Activated T-cell treated with anti-CD3 and anti-CD28 coated beads for 1 hour (primary cell): ENCODE measurements around the gene GRWD1.

ENCODE experiments used
- DNase-seq: peaks from one replicate; pipeline ENCODE4 v3.0.0-alpha.2; 2020; ENCODE audit warnings: low read depth

GRWD1 gene

DNA sequence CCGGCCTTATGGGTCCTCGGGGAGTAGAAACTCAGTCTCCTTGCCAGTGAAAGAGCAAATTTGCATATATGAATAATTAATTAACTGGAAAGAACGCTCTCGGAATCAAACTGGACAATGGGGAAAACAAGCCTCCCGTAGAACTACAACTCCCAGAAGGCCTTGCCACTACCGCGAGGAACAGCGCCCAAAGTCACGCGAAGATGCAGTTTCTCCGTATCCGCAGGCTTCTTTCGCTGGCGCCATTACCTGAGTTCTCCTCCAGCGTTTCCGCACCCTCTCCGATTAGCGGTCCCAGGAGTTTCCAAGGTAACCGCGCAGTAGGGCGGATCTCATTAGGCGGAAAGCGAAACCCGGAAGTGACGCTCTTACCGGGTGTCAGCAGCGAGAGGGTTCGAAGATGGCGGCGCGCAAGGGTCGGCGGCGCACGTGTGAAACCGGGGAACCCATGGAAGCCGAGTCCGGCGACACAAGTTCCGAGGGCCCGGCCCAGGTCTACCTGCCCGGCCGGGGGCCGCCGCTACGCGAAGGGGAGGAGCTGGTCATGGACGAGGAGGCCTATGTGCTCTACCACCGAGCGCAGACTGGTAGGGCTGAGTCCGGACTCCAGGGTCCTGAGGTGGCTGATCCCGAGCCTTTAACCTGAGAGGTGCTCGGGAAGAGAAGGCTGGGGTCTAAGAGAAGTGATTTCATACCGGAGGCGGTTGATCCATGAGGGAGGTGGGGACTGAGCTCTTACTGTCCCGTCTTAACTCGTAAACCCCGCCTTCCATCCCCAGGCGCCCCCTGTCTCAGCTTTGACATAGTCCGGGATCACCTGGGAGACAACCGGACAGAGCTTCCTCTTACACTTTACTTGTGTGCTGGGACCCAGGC is at the start of gene GRWD1:
TSS of gene GRWD1 (plus strand) at position 378 of the 876 bp plus-strand sequence. CDS start at position 401, 23 bp downstream.
- DNase-seq, result peak; percentile 84

DNA sequence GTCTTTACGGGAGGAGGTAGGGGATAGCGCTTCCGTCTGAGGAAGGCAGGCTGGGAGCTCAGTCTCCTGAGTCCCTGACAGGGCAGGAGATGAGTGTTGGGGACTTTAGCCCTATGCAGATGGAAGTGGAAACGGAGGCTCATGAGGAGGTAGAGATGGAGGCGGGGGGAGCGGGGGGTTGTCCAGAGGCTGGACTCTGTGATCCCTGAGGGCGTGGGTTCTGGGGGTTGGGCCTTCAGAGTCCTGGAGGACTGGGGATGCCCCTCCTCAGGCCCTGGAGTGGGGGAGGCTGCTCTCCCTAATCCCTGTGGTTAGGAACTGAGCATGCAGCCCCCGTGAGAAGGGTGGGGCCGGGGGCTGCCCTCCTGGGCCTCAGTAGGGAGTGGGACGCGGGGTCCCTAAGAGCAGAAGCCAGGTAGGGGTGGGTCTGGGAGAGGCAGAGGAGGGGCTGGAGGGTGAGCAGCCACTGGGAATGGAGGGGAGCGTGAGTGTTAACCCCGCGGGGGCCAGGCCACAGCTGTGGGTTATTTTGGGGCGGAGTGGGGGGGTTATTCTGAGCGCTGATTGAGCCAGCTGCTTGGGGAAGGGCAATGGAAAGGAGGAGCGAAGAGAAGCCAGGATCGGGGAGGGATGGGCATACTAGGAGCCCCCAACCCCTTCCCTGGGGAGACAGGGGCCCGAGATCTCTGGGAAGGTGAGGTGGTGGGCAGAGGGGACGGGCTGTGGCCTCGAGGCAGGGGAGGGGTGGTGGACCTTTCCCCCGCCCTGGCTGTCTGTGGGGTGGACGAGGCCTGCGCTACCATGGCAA is 49.6 kb upstream of the GRWD1 start:
- DNase-seq, result no peak

DNA sequence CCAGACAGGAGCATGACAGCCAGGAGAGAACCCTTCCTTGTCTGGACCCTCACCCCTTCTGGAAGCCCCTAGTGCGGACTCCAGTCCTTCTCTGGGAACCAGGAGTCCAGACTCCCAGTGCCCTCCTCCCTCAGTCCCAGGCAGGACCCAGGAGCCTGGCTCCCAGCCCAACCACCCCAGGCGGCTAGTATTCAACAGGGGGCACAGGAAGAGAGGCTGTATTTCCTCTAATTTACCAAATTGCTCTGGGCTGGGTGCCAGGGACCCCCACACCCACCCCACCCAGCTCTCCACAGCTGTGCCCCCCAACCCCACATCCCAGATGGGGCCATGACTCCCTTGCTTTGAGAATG is 49.0 kb upstream of the GRWD1 start:
- DNase-seq, result no peak

DNA sequence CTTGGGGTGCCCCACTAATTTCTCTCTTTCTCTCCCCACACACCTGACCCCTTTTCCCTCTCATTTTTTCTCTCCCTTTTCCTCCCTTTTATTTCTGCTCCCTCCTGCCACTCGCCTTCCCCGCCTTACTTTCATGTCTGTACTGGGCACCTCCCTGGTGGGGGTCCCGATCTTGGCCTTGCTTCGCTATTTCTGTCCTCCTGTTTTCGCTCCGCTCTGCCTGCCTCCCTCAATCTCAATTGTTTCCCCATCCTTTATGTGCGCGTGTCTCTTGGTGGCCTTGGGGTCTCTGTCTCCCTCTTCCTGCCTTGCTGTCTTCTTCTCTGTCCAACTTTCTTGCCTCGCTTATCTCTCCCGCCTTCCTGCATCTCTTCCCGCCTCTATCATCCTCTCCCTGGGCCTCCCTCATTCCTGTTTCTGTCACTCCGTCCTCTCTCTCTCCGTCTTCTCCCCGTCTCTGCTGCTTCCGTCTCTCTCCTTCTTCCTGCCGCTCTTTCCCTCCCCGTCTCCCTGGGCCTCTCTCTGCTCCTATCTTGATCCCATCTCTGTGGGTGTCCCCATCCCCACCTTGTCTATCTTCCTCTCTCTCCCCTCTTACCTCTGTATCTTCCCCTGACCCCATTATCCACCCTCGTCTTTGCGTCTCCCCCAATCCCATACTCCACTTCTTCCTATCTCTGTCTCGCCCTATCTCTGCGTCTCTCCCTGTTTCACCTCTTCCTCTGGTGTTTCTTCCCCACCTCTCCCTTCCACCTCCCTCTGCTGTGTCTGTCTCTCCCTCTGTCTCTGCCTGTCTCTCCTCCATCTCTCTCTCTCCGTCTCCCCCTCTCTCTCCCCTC is 48.3 kb upstream of the GRWD1 start:
- DNase-seq, result no peak

DNA sequence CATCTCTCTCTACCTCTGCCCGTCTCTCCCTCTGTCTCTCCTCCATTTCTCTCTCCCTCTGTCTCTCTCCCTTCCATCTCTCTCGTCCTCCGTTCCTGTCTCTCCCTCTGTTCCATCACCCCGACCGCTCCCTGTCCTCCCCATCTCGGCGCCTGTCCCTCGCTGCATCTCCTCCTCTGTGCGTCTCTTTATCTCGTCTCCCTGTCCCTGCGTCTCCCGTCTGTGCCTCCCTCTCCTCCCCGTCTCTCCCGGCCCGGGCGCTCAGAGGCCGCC is 47.7 kb upstream of the GRWD1 start:
- DNase-seq, result no peak

DNA sequence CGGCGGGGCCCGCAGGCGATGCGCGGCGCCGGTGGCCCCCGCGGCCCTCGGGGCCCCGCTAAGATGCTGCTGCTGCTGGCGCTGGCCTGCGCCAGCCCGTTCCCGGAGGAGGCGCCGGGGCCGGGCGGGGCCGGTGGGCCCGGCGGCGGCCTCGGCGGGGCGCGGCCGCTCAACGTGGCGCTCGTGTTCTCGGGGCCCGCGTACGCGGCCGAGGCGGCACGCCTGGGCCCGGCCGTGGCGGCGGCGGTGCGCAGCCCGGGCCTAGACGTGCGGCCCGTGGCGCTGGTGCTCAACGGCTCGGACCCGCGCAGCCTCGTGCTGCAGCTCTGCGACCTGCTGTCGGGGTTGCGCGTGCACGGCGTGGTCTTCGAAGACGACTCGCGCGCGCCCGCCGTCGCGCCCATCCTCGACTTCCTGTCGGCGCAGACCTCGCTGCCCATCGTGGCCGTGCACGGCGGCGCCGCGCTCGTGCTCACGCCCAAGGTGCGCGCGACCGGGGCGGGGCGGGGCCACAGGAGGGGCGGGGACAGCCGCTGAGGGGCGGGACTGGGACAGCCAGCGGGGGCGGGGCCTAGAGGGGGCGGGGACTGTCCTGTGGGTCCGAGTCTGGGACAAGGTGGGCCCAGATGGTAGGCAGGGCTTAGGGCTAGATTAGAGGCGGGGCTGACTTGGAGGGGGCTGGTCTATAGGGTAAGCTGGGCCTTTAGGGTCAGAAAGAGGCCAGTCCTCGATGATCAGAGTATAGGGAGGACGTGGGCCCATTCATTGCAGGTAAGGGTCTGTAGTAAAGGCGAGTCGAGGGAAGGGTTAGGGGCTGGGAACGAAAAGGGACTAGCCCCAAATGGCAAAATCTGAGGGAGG is 47.2 kb upstream of the GRWD1 start:
- peak; percentile 73 for DNase-seq

DNA sequence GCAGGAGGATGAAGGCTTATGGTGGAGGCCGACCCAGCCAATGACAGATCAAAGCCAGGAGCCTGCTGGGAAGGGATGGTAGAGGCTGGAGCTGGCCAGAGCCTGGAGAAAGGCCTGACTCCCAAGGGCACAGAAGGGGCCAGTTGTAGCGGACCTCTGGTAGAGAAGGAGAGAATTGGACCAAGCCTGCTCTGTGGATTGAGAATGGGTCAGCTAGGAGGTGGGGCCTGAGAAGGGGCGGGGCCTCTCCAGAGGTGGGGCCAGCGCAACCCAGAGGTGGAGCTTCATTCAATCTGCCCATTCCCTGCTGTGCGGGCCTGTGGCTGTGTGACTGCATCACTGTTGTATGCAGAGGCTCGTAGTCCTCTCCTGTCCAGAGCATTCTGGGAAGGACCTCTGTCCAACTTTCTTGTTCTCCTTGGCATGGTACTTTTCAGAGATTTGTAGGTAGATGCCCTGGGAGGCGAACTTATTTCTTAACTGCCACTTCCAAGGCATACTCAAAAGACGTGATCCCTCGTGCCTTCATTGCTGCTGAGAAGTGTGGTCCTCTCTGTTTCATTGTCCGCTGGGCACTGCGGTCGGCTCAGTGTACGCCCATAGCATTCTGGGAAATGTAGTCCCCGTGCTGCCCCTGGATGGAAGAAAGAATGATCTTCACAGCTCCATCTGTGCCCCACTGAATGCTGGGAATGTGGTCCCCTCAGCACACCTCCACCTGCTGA is 45.6 kb upstream of the GRWD1 start:
- no peak for DNase-seq

DNA sequence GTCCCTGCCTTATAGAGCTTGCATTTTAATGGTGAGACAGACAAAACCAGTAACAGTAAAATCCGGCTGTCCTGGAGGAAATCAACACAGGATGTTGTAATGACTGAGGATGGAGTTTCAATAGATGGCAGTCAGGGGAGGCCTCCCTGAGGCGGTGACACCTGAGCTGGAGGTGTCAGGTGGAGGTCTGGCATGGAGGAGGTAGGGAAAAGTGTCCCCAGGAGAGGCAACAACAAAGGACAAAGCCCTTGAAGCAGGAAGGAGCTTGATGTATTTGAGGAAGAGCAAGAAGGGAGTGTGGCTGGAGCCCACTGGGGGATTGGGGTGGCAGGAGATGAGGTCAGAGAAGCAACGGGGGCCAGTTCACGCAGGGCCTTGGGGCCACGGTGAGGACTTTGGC is 44.5 kb upstream of the GRWD1 start:
- DNase-seq, result no peak

DNA sequence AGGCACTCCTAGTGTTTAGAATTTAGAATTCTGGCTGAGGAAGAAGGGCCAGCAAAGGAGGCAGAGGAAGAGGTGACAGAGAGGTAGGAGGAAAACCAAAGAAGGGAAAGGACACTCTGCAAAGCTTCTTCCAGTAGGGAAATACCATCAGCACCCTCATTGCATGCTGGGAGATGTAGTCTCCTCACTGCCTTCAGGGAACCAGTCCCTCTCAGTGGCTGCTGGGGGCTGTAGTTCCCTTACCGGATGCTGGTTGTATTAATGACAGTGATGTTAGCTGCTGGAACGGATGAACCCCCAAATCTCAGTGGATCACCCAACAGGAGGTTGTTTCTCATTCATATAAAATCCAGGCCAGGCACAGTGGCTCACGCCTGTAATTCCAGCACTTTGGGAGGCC is 42.2 kb upstream of the GRWD1 start:
- no peak for DNase-seq

DNA sequence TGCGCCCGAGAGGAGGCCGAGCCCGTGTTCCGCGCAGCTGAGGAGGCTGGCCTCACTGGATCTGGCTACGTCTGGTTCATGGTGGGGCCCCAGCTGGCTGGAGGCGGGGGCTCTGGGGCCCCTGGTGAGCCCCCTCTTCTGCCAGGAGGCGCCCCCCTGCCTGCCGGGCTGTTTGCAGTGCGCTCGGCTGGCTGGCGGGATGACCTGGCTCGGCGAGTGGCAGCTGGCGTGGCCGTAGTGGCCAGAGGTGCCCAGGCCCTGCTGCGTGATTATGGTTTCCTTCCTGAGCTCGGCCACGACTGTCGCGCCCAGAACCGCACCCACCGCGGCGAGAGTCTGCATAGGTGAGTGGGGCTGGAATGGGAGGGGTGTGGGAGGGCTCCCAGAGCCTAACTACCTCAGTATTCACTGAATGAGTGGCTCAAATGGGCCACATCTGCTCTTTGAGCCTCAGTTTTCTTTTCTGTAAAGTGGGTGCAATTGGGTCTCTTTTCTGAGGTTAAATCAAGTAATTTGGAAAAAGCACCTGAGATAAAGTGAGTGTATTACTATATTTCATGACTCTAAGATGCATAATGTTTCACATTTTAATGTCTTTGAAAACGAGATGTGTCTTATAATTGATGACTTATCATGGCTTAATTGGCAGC is 40.6 kb upstream of the GRWD1 start:
- no peak for DNase-seq

DNA sequence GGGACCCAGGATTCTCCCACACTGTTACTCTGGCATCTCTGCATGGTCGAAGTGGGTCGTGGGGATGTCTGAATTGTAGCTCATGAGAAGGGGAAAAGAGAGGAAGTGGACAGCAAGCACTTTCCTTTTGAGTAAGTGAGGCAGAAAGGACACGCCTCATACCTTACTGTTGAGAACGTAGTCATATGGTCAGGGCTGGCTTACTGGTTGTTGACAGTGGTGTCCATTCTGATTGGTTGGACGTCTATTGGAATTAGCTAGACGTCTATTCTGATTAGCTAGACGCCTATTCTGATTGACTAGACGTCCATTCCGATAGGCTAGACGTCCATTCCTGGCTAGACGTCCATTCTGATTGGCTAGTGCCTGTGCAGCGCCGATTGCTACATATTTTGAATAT is 39.9 kb upstream of the GRWD1 start:
- no peak for DNase-seq

DNA sequence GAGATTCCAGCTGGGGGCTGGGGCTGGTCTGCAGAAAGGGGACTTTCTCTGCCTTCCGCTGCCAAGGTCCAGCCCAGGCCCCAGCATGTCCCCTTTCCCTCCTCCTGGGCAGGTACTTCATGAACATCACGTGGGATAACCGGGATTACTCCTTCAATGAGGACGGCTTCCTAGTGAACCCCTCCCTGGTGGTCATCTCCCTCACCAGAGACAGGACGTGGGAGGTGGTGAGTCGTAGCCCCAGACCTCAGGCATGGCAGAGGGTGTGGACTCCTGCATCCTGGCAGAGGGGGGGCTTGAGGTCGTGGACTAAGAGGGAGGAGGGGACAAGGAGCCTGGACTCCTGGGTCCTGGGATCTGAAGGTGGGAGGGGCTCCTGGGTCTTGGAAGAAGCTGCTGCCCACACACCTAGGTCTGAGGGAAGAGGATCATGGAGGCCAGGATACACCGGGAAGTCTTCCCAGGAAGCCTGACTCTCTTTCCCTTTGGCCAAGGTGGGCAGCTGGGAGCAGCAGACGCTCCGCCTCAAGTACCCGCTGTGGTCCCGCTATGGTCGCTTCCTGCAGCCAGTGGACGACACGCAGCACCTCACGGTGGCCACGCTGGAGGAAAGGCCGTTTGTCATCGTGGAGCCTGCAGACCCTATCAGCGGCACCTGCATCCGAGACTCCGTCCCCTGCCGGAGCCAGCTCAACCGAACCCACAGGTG is 31.8 kb upstream of the GRWD1 start:
- no peak for DNase-seq

DNA sequence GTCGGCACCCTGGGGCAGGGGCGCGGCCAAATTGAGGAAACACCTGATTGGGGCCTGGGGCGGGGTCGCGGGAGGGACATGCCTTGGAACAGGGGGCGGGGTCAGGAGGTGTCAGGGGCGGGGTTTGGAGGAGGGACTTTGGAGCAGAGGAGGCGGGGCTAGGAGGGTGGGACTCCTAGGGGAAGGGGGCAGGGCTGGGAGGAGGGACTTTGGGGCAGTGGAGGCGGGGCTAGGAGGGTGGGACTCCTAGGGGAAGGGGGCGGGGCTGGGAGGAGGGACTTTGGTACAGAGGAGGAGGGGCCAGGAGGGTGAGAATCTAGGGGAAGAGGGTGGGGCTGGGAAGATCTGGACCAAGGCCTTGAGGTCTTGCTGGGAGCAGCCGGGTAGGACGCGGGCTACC is 30.4 kb upstream of the GRWD1 start:
- DNase-seq, result peak; percentile 59

DNA sequence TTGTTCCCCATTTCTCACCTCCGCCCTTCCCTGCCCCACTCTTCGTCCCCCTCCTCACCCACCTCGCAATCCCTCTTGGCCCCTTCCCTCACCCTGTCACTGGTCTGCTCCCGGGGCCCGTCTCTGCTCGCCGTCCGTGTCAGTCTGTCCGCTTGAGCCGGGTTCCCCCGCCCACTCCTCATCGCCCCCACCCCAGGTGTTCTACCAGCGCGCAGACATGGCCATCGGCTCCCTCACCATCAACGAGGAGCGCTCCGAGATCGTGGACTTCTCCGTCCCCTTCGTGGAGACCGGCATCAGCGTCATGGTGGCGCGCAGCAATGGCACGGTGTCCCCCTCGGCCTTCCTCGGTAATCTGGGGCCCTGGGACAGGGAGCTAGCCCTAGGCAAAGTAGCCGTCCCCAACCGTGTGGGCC is 30.0 kb upstream of the GRWD1 start:
- DNase-seq, result no peak

DNA sequence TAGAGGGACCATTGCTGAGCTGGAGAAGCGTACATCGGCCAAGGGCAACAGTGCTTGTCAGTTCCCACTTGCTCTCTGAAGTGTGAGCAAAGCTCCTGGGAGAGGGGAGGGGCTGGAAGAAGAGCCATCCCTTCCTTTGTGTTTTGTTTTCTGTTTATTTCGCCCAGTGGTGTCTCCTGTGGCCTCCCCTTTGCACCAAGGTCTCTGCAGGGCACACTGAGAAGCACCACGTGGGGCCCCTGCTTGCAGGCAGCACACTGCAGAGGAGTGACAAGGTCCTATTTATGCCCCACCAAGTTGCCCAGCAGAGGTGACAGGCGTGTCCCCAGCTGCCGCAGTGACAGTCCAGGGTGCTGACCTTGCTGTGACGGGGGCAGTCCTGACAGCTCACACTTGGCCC is 28.4 kb upstream of the GRWD1 start:
- DNase-seq, result no peak

DNA sequence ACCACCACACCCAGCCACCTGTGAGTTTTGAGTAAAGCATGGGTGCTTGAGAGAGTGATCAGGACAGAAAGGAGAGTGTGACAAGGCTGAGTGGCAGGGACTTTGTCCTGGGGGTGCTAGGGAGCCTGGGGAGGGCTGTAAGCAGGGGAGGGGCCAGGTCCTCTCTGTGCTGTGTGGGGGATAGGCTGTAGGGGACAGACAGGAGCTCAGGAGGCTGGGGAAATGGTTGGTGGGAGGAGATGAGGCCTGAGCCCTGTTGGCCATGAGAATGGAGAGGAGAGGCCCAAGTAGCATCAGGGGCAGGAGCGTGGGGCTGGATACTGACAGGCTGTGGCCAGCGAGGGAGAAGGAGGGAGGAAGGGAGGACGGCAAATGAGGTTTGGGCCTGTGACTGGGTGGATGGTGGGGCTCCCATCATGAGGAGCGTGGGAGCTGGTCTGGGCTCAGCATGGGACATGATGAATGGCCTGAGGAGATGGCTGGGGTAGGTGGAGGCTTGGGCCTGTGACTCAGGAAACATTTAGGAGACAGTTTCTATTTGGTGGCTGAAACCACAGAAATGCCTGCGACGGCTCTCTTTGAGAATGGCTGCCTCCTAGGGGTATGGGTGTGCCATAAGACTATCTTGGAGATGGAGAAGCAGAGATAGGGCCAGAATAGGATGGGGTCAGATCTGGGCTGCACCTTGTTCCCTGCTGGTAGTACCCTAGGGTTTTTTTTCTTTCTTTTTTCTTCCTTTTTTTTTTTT is 27.3 kb upstream of the GRWD1 start:
- no peak for DNase-seq

DNA sequence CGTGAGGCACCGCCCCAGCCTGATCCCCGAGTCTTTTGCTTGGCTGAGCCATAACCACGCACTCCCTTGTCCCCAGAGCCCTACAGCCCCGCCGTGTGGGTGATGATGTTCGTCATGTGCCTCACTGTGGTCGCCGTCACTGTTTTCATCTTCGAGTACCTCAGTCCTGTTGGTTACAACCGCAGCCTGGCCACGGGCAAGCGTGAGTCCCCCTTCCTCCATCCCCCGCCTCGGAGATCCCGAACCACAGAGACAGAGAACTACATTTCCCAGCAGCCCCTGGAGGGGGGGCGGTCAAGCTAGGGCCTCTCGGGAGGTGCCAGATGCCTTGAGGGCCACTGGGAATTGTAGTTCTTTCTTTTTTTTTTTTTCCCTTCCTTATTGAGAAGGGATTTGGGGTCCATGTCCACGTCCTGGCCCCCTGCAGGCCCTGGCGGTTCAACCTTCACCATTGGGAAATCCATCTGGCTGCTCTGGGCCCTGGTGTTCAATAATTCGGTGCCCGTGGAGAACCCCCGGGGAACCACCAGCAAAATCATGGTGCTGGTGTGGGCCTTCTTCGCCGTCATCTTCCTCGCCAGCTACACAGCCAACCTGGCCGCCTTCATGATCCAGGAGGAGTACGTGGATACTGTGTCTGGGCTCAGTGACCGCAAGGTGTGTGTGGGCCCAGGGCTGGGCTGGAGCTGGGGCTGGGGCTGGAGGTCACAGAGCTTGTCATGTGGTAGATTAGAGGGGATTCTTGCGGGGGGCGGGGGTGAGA is 26.4 kb upstream of the GRWD1 start:
- peak; percentile 40 for DNase-seq

DNA sequence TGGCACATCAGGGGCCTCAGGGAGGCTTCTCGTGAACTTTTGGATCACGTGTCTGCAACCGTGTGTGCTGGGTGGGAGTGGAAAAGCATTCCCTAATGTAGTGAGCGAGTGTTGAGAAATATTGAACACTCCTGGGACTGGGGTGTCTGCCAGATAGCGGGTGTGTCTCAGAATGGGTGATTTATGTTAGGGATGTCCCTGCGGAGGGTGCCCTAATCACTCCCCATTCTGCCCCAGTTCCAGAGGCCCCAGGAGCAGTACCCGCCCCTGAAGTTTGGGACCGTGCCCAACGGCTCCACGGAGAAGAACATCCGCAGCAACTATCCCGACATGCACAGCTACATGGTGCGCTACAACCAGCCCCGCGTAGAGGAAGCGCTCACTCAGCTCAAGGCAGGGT is 24.2 kb upstream of the GRWD1 start:
- DNase-seq, result no peak
